T47D (cell line): ENCODE data around the gene G6PC2.
A peak's percentile ranks its signal among the peaks of the same experiment; 100 is the strongest.

Experiments used
- DNase-seq, 2 experiments: peaks; one replicate each; pipeline versions ENCODE4 v3.0.0 to v3.0.0-alpha.2; 2011 to 2012; ENCODE audit warnings: low read depth in 1 of 2, low spot score in 1 of 2
- JUND ChIP-seq: IDR thresholded peaks from 2 replicates; pipeline ENCODE4 v1.6.1; 2012; ENCODE audit warnings: low read depth
- in situ Hi-C: cut with HindIII; loops from 2 replicates; pipeline ENCODE4 v1.10.0; 2016; ENCODE audit warnings: low sequenced_read_pairs, low pct_unique_long_range_greater_than_20kb

G6PC2 gene

DNA sequence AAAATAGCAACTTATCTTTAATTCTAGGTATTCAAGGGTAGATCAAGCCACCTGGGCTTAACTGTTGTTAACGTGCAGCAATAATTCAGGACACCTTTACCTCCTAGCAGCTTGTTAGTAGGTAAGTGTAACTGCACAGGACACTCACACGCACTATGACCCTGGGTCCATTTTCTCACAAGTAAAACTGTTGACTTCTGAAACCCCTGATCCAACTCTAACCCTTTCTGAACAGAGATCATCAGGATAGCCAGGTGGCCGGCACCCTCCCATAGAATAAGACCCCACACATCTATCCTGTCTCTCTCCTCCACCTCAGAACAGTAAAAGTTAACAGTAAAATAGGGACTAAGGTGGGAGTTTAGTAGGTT is 11.5 kb upstream of the G6PC2 start:
- TF ChIP-seq JUND, result no peak
- in situ Hi-C loops, result no loop called here
- no peak for DNase-seq

DNA sequence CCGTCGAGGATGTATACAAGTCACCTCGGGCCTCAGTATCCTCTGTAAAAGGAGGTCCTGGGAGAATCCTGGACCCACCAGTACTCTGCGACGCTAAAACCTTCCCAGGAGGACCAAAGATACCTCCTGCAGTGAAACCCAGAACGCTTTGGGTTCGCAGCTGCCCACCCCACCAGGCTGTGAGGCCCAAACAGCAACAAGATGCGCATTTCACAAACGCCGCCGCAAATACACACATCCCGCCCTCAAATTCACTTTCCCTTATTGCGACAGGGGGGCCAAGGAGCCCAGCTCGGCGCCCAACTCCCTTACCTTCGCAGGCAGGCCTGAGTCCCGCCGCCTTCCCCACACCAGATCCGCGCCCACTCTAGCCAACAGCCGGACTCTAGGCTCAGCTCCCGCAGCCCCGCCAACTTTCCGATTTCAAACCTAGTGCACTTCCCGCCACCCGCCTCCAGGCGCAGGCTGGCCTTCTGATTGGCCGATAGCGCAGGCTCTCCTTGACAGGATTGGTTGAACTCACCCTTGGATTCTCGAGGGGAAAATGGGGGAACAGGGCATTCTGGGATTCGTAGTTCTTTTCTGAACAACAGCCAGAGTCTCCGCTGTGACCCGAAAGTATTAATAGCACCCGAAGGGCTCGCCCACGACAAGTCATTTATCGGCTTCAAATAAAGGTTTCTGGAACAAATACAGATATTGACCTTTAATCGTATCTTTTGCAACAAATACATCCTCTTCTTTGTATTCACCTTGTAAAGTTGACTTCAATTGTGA is 10.9 kb upstream of the G6PC2 start, which contains the start of gene SPC25:
SPC25 (minus strand) TSS at position 425 of the 777 bp plus-strand sequence. CDS start 911 bp downstream, outside the sequence.
- TF ChIP-seq JUND, result no peak
- DNase-seq, result peak; percentile 80 to 92
- in situ Hi-C loops, result no loop called here

DNA sequence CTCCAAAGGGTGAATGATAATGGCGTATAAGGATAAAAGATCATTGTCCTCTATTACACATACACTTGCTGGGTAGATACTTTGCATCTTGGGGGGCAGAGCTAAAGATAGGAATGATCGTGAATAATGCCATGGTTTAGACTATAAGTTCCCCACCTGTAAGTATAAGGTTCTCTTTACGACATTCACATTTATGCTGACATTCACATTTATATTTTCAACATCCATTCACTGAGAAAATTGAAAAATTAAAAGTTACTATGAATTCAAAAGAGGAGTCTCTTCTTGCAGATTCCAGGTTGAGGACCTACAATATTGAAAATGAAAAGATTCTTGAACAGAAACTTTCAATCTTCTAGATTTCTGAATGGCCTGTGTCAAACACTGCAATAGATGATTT is 8.8 kb upstream of the G6PC2 start:
- no peak for TF ChIP-seq JUND
- no peak for DNase-seq
- in situ Hi-C loops, result no loop called here

DNA sequence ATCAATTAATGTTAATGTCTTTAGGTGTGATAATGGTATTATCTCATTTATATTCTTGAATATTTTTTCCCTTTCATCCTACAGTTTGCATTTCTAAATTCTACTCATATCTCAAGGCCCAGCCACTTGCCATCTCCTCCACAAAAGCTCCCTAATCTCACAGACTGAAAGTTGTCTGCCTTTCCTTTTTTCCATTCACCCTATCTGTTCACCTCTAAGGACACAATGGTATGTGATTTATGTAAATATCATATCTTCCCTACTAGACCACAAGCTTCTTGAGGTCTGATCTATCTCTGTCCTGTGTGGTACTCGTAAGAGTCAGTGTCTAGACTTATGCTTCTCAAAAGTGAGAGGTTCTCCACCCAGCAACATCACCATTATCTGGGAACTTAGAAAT is 7.0 kb upstream of the G6PC2 start:
- in situ Hi-C loops, result no loop called here
- TF ChIP-seq JUND, result no peak
- no peak for DNase-seq

DNA sequence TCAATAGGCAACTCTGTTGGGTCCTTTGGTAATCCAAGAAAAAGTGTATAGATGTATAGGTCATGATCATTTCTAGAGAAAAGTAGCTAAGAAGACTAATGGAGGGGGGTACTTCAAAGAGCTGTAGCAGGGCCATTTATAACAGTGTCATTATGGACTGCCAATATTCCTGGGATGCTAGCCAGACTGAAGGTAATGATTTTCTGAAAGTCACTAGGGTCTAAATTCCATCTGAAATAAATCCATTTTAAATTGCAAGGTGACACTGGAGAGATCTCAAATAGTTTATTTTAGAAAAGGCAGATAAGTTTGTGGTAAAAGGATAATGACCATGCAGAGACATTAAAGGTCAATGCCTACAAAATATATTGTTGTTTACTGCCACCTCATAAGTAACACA is 6.4 kb upstream of the G6PC2 start:
- no peak for TF ChIP-seq JUND
- in situ Hi-C loops, result no loop called here
- DNase-seq, result no peak

DNA sequence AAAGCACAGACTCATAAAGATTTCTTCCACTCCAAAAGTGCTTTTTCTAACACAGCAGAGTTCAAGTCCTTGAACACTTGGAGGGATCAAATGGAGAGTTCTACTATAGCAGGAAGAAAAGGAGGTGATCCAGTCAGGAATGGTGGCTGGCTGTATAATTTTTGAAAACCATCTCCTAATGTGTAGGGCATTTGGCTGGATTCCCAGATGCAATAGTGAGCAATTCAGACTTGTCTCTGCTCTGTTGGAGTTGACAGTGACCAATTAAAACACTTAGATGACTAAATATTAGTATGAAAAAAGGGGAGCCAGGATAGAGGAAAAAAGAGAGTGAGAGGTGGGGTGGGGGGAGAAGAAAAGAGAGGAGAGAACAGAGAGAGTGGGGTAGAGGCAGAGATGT is 5.3 kb upstream of the G6PC2 start:
- no peak for TF ChIP-seq JUND
- in situ Hi-C loops, result no loop called here
- DNase-seq, result no peak

DNA sequence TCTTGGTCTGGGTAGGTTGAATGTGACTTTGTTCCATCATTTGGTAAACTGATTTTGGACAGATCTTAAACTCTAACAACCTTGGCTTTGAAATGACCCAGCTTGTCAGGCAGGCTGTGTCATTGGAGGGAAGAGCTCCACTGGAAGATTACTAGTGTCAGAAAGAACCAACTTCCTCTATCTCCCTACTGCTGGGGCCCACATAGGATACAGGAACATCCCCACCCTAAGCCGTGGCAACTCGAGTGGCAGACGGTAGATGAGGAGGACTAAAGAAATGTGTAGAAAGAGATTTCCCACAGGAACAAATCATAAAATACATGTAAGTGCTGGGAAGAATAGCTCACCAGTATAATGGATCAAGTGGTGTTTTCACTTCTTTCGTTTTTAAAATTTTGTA is 4.3 kb upstream of the G6PC2 start:
- no peak for DNase-seq
- in situ Hi-C loops, result no loop called here
- no peak for TF ChIP-seq JUND

DNA sequence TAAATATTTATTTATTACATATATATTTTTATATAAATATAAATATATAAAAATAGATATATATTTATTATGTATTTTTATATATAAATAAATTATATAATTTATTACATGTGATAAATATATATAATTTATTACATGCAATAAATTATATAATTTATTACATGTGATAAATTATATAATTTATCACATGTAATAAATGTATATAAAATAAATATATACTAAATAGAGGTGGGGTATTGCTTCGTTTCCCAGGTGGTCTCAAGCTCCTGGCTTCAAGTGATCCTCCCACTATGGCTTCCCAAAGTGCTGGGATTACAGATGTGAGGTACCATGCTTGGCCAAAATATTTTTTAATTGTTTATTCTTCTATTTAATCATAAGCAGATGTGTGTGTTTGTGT is 3.6 kb upstream of the G6PC2 start:
- DNase-seq, result no peak
- in situ Hi-C loops, result no loop called here
- TF ChIP-seq JUND, result no peak

DNA sequence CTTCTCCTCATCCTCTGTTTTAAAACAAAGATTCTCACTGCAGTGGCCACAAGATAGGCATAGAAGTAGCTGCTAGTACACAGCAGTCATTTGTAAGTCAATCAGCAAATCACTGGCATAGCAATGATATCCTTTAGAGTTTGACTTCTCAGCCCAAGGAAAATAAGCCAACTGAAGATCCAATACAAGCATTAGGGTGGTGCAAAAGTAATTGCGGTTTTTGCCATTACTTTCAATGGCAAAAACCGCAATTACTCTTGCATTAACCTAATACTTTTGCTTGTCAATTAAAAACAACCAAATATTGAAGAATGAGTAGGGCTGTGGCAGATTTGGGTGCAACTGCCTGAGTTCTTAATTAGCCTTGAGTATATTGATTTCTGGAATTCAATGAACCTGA is 2.8 kb downstream of the G6PC2 start:
- no peak for DNase-seq
- in situ Hi-C loops, result no loop called here
- TF ChIP-seq JUND, result no peak

DNA sequence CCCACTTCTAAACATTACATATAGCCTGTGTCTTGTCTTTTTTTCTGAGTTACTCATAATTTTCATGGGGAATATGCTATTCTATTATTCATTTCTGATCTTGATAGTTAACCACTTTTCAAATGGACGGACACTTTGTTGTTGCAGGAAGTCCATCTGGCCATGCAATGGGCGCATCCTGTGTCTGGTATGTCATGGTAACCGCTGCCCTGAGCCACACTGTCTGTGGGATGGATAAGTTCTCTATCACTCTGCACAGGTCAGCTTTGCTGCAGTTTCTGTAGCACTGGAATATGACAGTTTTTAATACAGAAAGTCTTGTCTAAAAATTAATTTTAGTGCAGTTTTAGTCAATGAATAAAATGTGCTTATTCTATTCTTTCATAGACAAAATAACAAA is 3.3 kb downstream of the G6PC2 start:
- DNase-seq, result no peak
- TF ChIP-seq JUND, result no peak
- in situ Hi-C loops, result no loop called here

DNA sequence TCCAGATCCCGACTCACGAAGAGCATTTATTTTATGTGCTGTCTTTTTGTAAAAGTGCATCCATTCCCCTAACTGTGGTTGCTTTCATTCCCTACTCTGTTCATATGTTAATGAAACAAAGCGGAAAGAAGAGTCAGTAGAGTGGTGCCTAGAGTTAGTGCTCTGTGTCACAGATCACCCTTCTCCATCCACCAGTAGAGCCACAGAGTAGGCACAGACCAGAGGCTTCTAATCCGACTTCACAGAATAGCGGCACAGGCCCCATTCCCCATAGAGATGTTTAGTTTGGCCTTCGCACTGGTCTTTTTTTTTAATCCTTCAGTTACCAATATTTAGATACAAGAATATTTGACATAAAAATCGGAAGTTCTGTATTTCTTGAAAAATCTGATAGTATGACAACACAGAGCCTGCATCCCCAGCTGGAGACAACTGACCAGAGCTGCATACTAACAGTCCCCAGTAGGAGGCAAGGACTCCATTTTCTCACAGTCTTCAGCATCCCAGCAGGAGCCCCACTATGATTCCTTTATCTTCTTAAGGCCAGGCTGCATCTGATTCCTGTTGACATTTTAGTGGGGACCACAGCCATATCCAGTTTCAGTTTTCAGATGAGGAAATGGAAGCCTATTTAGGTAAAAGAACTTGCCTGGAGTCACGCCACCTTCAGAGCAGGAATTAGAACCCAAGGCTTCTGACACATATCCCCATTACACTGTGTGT is 7.0 kb downstream of the G6PC2 start:
- TF ChIP-seq JUND, result no peak
- in situ Hi-C loops, result no loop called here
- no peak for DNase-seq

DNA sequence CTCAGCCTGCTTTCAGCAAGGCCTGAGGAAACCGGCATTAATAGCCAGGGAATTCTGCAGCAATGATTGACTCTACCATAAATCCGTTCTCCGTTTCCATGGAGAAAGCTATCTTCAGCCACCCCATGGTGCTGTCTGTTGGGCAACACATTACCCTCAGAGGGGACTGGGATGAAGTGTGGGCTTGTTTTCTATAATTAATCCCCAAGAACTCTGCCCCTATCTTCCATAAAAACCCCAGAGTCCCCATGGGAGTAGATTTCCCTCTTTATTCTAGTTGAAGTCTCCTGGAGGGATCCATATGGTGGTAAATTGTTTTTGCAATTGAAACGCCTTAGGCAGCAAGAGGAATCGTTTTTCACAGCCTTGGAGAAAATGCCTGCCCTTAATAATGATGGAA is 9.2 kb downstream of the G6PC2 start:
- DNase-seq, result no peak
- in situ Hi-C loops, result no loop called here
- no peak for TF ChIP-seq JUND

DNA sequence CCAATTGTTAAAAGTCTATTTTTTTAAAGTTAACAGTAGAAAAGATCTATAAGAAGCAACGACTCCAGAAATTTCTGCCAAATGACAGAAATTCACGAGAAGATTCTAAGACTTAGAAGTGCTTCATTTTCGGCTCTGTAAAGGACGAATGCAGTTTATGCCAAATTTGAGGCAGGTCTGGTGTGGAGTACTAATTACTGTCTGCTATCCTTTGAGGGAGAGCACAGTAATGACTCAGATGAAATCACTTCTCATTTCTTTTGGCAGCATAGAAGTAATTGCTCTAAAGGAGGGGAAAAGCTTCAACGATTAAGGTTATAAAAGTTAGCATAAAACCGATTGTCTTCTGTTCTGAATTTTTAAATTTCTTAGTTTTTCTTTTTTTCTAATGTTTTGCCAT is 11.4 kb downstream of the G6PC2 start:
- in situ Hi-C loops, result no loop called here
- DNase-seq, result no peak
- no peak for TF ChIP-seq JUND
